ENCODE results near the gene S1PR1.

Gene S1PR1

DNA sequence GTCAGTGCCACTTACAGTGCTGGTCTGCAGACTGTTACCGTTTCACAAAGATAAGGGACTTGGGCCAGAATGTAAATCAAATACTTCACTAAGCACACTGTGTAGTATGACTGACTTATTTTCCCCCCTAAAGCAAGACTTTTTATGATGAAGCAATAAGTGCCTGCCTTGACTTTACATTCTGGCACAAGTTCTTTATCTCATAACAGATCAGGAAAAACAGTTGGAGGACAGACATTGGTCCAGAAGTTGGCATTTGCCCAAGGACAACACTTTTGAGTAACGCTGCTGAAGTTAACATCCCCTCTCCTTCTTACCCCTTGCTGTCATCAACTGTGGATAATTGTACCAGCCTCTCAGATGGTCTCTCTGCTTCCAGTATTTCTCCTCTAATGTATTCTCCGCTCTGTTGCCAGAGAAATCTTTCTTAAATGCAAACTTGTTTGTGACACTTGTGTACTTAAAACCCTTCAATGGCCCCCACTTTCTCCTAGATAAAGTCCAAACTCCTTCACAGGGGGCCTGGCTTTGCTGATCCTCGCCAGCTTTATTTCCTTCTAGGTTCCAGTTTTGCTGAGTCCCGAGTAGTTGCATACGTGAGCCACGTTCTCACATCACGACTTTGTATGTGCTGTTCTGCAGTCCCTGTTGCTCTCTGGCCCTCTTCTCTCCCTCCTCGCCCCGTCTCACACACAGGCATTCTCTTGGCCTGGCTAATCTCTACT, 45.7 kb downstream of the S1PR1 start:
- DNase-seq: no peak

- DNase-seq: no peak
Observed at GRCh38 chr1:101283443-101283842, 46.6 kb downstream of the S1PR1 start.

DNA sequence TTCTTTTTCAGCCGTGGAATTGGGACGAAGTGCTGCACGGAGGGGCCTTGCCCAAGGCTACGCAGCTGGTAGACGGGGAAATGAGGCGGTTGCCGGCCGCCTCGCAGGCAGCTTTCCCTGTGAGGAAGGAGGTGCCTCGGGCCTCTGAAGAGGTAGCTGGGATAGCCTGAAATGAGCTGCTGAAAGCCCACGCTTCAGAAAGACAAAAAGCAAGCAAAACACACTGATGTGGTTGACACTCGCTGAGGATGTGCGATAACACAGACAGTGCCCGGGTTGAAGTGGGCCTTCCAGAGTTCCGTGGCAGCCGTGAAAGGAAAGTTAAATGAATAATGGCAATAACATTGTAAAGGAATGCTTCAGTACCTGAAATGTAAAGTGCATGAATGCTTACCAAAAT, 47.2 kb downstream of the S1PR1 start:
- no peak for DNase-seq

DNA sequence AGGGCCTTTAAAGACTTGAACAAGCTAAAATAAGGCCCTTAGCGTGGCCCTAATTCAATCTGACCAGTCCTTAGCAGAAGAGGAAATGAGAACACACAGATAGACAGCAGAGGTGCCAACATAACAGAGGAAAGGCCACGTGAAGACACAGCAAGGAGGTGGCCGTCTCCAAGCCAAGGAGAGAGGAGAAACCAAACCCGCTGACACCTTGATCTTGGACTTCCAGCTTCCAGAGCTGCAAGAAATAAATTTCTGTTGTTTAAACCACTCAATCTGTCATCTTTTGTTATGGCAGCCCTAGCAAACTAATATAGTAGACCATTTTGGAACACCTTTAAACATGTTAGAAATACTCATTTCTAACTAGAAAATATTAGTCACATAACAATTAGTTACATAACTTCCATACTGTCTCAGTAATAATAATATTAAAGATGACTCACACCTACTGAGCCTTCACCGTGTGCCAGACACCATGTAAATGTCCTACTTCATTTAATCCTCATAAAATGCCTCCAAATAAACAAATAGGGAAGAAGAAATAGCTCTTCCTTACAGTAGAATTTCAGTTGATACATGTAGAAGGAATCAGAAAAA, 47.9 kb downstream of the S1PR1 start:
- DNase-seq: no peak

DNA sequence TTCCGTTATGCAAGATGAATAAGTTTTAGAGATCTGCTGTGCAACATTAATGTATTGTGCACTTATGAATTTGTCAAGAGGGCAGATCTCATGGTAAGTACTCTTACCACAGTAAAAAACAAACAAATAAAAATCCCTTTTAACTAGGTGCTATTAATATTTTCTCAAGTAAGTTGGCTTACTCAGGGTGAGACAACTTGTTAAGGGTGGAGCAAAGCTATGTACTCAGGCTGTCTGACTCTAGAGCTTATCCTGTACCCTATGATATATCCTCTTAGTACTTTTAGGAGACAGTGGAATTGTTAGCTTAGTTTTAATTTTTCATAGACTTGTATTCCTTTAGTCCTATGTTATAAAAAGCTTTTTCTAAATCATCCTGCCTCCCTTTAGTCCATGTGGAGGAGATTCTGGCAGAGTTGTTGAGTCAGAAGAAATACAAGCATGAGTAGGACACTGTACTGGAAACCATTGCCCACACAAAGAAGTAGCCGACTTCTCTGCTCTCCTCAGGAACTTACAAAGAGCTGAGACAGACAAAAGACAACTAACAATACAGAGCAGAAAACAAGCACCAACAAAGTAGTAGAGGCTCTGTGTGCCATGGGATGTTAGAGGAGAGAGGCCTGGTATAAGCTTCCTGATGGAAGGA, 49.2 kb downstream of the S1PR1 start:
- DNase-seq: no peak

DNA sequence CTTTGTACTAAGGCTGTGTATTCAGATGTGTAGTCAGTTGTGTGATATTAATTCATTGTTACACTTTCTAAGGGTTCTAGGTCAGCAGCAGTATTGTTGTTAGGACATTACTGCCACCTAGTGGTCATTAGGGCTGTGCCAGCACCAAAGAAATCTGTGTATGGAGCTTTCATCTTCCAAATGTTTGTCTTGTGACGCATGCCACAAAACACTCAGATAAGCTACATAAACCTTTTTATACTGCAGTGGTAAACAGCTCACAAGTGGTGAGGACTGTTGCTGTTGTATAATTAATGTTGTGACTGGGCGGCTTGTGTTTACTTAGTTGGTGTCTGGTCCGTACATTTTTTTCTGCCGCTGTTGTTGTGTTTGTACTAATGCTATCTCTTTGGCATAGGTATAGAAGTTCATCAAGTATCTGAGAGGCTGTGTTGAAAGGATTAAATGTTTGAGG, 51.7 kb downstream of the S1PR1 start:
- DNase-seq: no peak

DNA sequence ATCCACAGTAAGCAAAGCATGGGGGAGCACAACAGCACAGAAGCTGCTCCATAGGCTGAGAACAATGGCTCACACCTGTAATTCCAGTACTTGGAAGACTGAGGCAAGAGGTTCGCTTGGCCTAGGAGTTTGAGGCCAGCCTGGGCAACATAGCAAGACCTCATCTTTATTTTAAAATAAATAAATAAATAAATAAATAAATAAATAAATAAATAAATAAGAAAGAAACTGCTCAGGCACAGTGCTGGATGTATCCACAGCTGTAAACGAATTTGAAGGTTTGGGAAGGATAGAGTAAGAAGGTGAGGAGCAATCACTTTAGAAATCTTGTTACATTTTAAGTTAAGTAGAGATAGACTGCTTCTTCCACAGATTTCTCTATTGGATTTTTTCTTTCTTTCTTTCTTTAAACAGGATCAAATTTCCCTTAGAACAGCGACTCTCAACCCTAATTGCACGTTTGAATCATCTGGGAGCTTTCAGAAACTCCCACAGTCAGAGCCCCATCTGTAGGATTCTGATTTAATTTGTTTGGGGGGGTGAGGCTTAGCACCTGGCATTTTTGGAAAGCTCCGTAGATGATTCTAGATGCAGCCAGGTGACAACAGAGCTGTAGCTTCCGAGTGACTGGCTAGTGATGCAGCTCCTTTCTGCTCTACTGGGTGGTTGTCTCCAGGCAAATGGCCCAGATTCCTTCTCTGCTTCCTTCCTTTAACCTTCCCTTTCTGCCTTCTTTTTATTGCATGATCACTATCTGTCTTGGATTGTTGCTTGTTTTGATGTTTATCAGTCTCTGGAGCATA, 53.5 kb downstream of the S1PR1 start:
- DNase-seq: no peak
